GM12878 (cell line): ENCODE measurements around the gene CHRNA3. TPM values are rescaled to one million over a fixed set of nuclear protein-coding genes. Genes with fewer than 3 reads are reported as not detected.

ENCODE experiments used
- ATAC-seq: fragments of 200-7000 bp; cut with Tn5 transposase; 3 replicates; pipeline ENCODE4 v1.9.1; 2020; ENCODE audit warnings: mild to moderate bottlenecking, moderate library complexity
- BruUV-seq: library from RNA; stranded (reverse); fragments of 400-500 nt; replicated peaks from 2 replicates; lab custom pipeline; 2021; lab: Mats Ljungman, UMichigan
- CTCF ChIA-PET: fragments of 300-600 bp; sonication (Branson Sonifier 250); formaldehyde crosslinking; extraction: SDS; loops from one replicate; lab custom pipeline; 2021; ENCODE audit warnings: inconsistent platforms; lab: Yijun Ruan, JAX
- POLR2A ChIA-PET: fragments of 350-600 bp; formaldehyde crosslinking; extraction: SDS; loops from one replicate; lab custom pipeline; 2021; ENCODE audit warnings: inconsistent platforms; lab: Charles Lee
- RAD21 ChIA-PET: fragments of 300-600 bp; sonication (Branson Sonifier 250); formaldehyde crosslinking; loops from one replicate; lab custom pipeline; 2023; ENCODE audit warnings: antibody characterized with exemption; ENCODE audit not compliant: unreplicated experiment; lab: Charles Lee
- SMC1A ChIA-PET: fragments of 300-600 bp; sonication (Branson Sonifier 250); formaldehyde crosslinking; loops from one replicate; lab custom pipeline; 2023; ENCODE audit not compliant: unreplicated experiment, uncharacterized antibody; lab: Charles Lee
- DNase-seq: peaks from one replicate; pipeline ENCODE4 v3.0.0-alpha.2; 2011; ENCODE audit warnings: low read depth, low spot score
- FAIRE-seq: peaks from 3 replicates; lab custom pipeline; 2011; peaks lifted over from hg19 to GRCh38; lab: Jason Lieb, UNC
- H2AFZ ChIP-seq: 2 replicates; pipeline ENCODE4 v1.6.0; 2011; ENCODE audit warnings: low read depth, low read length, control low read depth; ENCODE audit not compliant: control insufficient read depth
- H3K27ac ChIP-seq: 2 replicates; pipeline ENCODE4 v1.5.1; 2011; ENCODE audit warnings: control low read depth; ENCODE audit not compliant: control insufficient read depth, insufficient read depth
- H3K27me3 ChIP-seq, 2 experiments: replicated peaks in 1 of 2; 2 replicates each; pipeline versions ENCODE4 v1.6.0 to v1.6.1; 2011; ENCODE audit warnings: low read length in 1 of 2; ENCODE audit not compliant: control insufficient read depth in 2 of 2, insufficient read depth in 2 of 2
- H3K36me3 ChIP-seq, 2 experiments: 2 replicates each; pipeline ENCODE4 v1.5.1; 2011; ENCODE audit warnings: low read length in 1 of 2; ENCODE audit not compliant: control insufficient read depth in 2 of 2, insufficient read depth in 2 of 2
- H3K4me1 ChIP-seq: 2 replicates; pipeline ENCODE4 v1.6.1; 2011; ENCODE audit warnings: mild to moderate bottlenecking, low read length, moderate library complexity, mixed read lengths; ENCODE audit not compliant: control insufficient read depth, insufficient read depth
- H3K4me2 ChIP-seq: 2 replicates; pipeline ENCODE4 v1.6.0; 2011; ENCODE audit warnings: control low read depth; ENCODE audit not compliant: control insufficient read depth, insufficient read depth
- H3K4me3 ChIP-seq: fragments of 200-600 bp; sonication (generic); 2 replicates; pipeline ENCODE4 v1.5.1; 2016
- H3K79me2 ChIP-seq: 2 replicates; pipeline ENCODE4 v1.6.0; 2011; ENCODE audit warnings: low read length; ENCODE audit not compliant: control insufficient read depth, insufficient read depth
- H3K9ac ChIP-seq: 2 replicates; pipeline ENCODE4 v1.8.0; 2011; ENCODE audit warnings: low read length, control low read depth, mixed read lengths; ENCODE audit not compliant: control insufficient read depth, insufficient read depth
- H3K9me3 ChIP-seq: replicated peaks from 3 replicates; pipeline ENCODE4 v1.5.1; 2011; ENCODE audit warnings: mild to moderate bottlenecking, low read length; ENCODE audit not compliant: control insufficient read depth, insufficient read depth
- H4K20me1 ChIP-seq: 2 replicates; pipeline ENCODE4 v1.6.0; 2011; ENCODE audit not compliant: control insufficient read depth, insufficient read depth
- CBX5 ChIP-seq: sonication (generic); IDR thresholded peaks from 2 replicates; pipeline ENCODE4 v1.6.1; 2016; ENCODE audit warnings: low read depth, moderate library complexity, mild to moderate bottlenecking, inconsistent platforms
- CTCF ChIP-seq, 3 experiments: IDR thresholded peaks in 2 of 3; conservative IDR thresholded peaks in 1 of 3; 2 replicates each; pipeline ENCODE4 v1.5.1; 2011; ENCODE audit warnings: low read depth in 3 of 3, low read length in 3 of 3, mild to moderate bottlenecking in 3 of 3, control low read depth in 2 of 3, moderate library complexity in 2 of 3, inconsistent platforms in 1 of 3, mixed read lengths in 1 of 3; ENCODE audit not compliant: control insufficient read depth in 2 of 3, insufficient read depth in 1 of 3; ENCODE audit errors: extremely low read depth in 1 of 3
- EZH2 ChIP-seq: IDR thresholded peaks from 2 replicates; pipeline ENCODE4 v1.6.1; 2012; ENCODE audit warnings: low read depth, mild to moderate bottlenecking, control low read depth, inconsistent platforms, low read length, borderline replicate concordance; ENCODE audit not compliant: control insufficient read depth
- IKZF1 ChIP-seq: fragments of 450-650 bp; conservative IDR thresholded peaks from 2 replicates; pipeline ENCODE4 v1.6.1; 2017; ENCODE audit warnings: antibody characterized with exemption, mild to moderate bottlenecking
- IRF3 ChIP-seq: fragments of 450-650 bp; IDR thresholded peaks from 2 replicates; pipeline ENCODE4 v1.6.1; 2014; ENCODE audit warnings: mild to moderate bottlenecking
- JUND ChIP-seq: IDR thresholded peaks from 2 replicates; pipeline ENCODE4 v1.6.1; 2012; ENCODE audit warnings: low read depth, mild to moderate bottlenecking, low read length, improper control_type of control experiment, moderate library complexity
- KDM1A ChIP-seq: fragments of 200-600 bp; sonication (generic); IDR thresholded peaks from 2 replicates; pipeline ENCODE4 v1.6.1; 2016; ENCODE audit warnings: borderline replicate concordance
- KLF5 ChIP-seq: fragments of 450-650 bp; IDR thresholded peaks from 2 replicates; pipeline ENCODE4 v1.6.1; 2014; ENCODE audit warnings: mild to moderate bottlenecking; ENCODE audit not compliant: partially characterized antibody
- NR2C2 ChIP-seq: IDR thresholded peaks from 2 replicates; pipeline ENCODE4 v1.6.1; 2011; ENCODE audit warnings: borderline replicate concordance, low read depth; ENCODE audit not compliant: control insufficient read depth, insufficient read length
- PAX5 ChIP-seq: IDR thresholded peaks from 2 replicates; pipeline ENCODE4 v1.6.1; 2011; ENCODE audit warnings: low read depth, low read length, borderline replicate concordance
- POLR2AphosphoS5 ChIP-seq: IDR thresholded peaks from 2 replicates; pipeline ENCODE4 v1.6.1; 2011; ENCODE audit warnings: mild to moderate bottlenecking, low read length, inconsistent platforms
- YBX1 ChIP-seq: fragments of 450-650 bp; IDR thresholded peaks from 2 replicates; pipeline ENCODE4 v1.6.1; 2016; ENCODE audit warnings: antibody characterized with exemption
- ZBTB11 ChIP-seq: fragments of 450-650 bp; formaldehyde crosslinking; IDR thresholded peaks from 2 replicates; pipeline ENCODE4 v1.5.0; 2022; ENCODE audit warnings: mild to moderate bottlenecking, missing genetic modification characterization
- ZBTB33 ChIP-seq: fragments of 450-650 bp; IDR thresholded peaks from 2 replicates; pipeline ENCODE4 v1.6.1; 2017; ENCODE audit warnings: mild to moderate bottlenecking
- WGBS: methylation state at CpG from one replicate; pipeline ENCODE4 v1.1.6; 2016; ENCODE audit warnings: low lambda C conversion rate; ENCODE audit not compliant: insufficient replicate concordance, insufficient coverage; ENCODE audit errors: missing lambda C conversion rate; 5-methylcytosine and 5-hydroxymethylcytosine counted together
- in situ Hi-C: fragments of 300-500 bp; cut with MboI; formaldehyde crosslinking; loops from 9 replicates; pipeline ENCODE4 v1.14.3; 2018; ENCODE audit warnings: mixed read lengths
- intact Hi-C: fragments of 100-400 bp; cut with micrococcal nuclease; formaldehyde crosslinking; loops from one replicate; pipeline ENCODE4 v1.14.2; 2022; ENCODE audit not compliant: unreplicated experiment
- polyA plus RNA-seq, 11 experiments: library from polyadenylated mRNA; depleted of rRNA in 4 of 11; unstranded in 6 of 11; stranded (reverse) in 5 of 11; fragments of >200 nt; fragmentation: Nextera tagmentation in 4 of 11; fragmentation: Illumina TruSeq in 1 of 11; extraction: Ambion mirVana in 4 of 11; extraction: Trizol in 1 of 11; gene quantifications; 1 replicate in 1 of 11; 2 replicates in 10 of 11; pipeline versions ENCODE4 v1.2.1 to v1.2.3, GENCODE V29; 2011 to 2016; ENCODE audit warnings: inconsistent platforms in 2 of 11, missing spikeins in 2 of 11, low read depth in 1 of 11
- total RNA-seq, 4 experiments: library from RNA; depleted of rRNA in 3 of 4; stranded (reverse); fragments of >200 nt in 3 of 4; fragmentation: Illumina TruSeq in 1 of 4; extraction: Trizol in 1 of 4; gene quantifications; 2 replicates each; pipeline versions ENCODE4 v1.2.1 to v1.2.3, GENCODE V29; 2013 to 2021

CHRNA3 gene
- total and polyA plus RNA-seq, 10 of the 15 experiments (the other 5 are each of a cell fraction or from before 2014, with no cell fraction given), result 0.06 to 0.19 (median 0.09) TPM; not detected in 7

GRCh38 chr15:78663703-78664102, 42.9 kb upstream of the CHRNA3 start:
- Histone ChIP-seq H3K4me1 (0 out of 2 replicates have a peak, but pooled peaks cover 3% of the 10 kb centered on the region), H3K79me2 (no peaks in the 10 kb centered on the region), H3K9me3 (no peaks in the 10 kb centered on the region), H3K27ac (no peak overlapping the region), H3K4me3 (no peak overlapping the region), H3K9ac (no peak overlapping the region), H3K36me3 (no peaks in the 10 kb centered on the region), H4K20me1 (no peaks in the 10 kb centered on the region), H3K4me2 (no peak overlapping the region), H3K27me3 (no peaks in the 10 kb centered on the region), H2AFZ (no peak overlapping the region)
- intact Hi-C loops (no loop called here), in situ Hi-C loops (no loop called here)
- FAIRE-seq (no peak), ATAC-seq (no peak), DNase-seq (no peak)
- ChIA-PET SMC1A (no interaction called here), CTCF (interaction anchor here (0.8 kb wide), 1 partner anchor 46 kb away, joined by 4 read pairs; no protein-coding TSS in a partner anchor), RAD21 (no interaction called here), POLR2A (no interaction called here)
- 43% methylated on average over 1 of the region's 1 CpG for WGBS
- no TSS peak for BruUV-seq
- TF ChIP-seq JUND (no peak), KLF5 (no peak), EZH2 (no peak), PAX5 (no peak), IKZF1 (no peak), YBX1 (no peak), ZBTB11 (CRISPR knock-in tag) (no peak), ZBTB33 (no peak), NR2C2 (no peak), CBX5 (no peak), KDM1A (no peak), POLR2AphosphoS5 (no peak), IRF3 (no peak), CTCF (IDR thresholded peaks at IDR 0.05 in 2 of 3, conservative IDR thresholded peaks at IDR 0.05 in 1 of 3; ENCODE audit: control insufficient read depth in 2 of 3, extremely low read depth in 1 of 3, insufficient read depth in 1 of 3, low read depth in 3 of 3, low read length in 3 of 3) (no peak)
